ENCODE data around the gene TADA2A.
"Not testable (repeated sequence)": the region's sequence is repeated elsewhere in the genome, so short reads cannot be mapped to it uniquely, and the experiment has no call there.

TADA2A gene

GRCh38 chr17:37399265-37399803, 7.4 kb upstream of the TADA2A start:
- no peak for DNase-seq (ENCODE audit: low spot score)

GRCh38 chr17:37400505-37400904, 6.2 kb upstream of the TADA2A start:
- no peak for DNase-seq (ENCODE audit: low spot score)

GRCh38 chr17:37405522-37405921, 1.2 kb upstream of the TADA2A start:
- not testable (repeated sequence) for DNase-seq (ENCODE audit: low spot score)

- no peak for DNase-seq (ENCODE audit: low spot score)
Observed at GRCh38 chr17:37405955-37406634, 591 bp upstream of the TADA2A start.

GRCh38 chr17:37408145-37408479, 1.4 kb downstream of the TADA2A start:
- not testable (repeated sequence) for DNase-seq (ENCODE audit: low spot score)

- no peak for DNase-seq (ENCODE audit: low spot score)
Observed at GRCh38 chr17:37410357-37410756, 3.7 kb downstream of the TADA2A start.

- DNase-seq (ENCODE audit: low spot score) = no peak
Observed at GRCh38 chr17:37413875-37414519, 7.3 kb downstream of the TADA2A start.

GRCh38 chr17:37417852-37418251, 11.2 kb downstream of the TADA2A start:
- DNase-seq (ENCODE audit: low spot score) = no peak

- DNase-seq (ENCODE audit: low spot score) = no peak
Observed at GRCh38 chr17:37422971-37423625, 16.4 kb downstream of the TADA2A start.

GRCh38 chr17:37425268-37425667, 18.6 kb downstream of the TADA2A start:
- DNase-seq (ENCODE audit: low spot score) = no peak

GRCh38 chr17:37429039-37429438, 22.4 kb downstream of the TADA2A start:
- DNase-seq (ENCODE audit: low spot score) = no peak

GRCh38 chr17:37429453-37429852, 22.8 kb downstream of the TADA2A start:
- no peak for DNase-seq (ENCODE audit: low spot score)

- peak; percentile 75 for DNase-seq (ENCODE audit: low spot score)
Observed at GRCh38 chr17:37430051-37430627, 23.5 kb downstream of the TADA2A start.

GRCh38 chr17:37432671-37433070, 26.0 kb downstream of the TADA2A start:
- DNase-seq (ENCODE audit: low spot score) = no peak

- no peak for DNase-seq (ENCODE audit: low spot score)
Observed at GRCh38 chr17:37438141-37438540, 31.5 kb downstream of the TADA2A start.

- no peak for DNase-seq (ENCODE audit: low spot score)
Observed at GRCh38 chr17:37440424-37440823, 33.7 kb downstream of the TADA2A start.

- DNase-seq (ENCODE audit: low spot score) = not testable (repeated sequence)
Observed at GRCh38 chr17:37441369-37442014, 34.8 kb downstream of the TADA2A start.

- no peak for DNase-seq (ENCODE audit: low spot score)
Observed at GRCh38 chr17:37446027-37446426, 39.3 kb downstream of the TADA2A start.

- DNase-seq (ENCODE audit: low spot score) = no peak
Observed at GRCh38 chr17:37447641-37448040, 41.0 kb downstream of the TADA2A start.

GRCh38 chr17:37450112-37450511, 43.4 kb downstream of the TADA2A start:
- no peak for DNase-seq (ENCODE audit: low spot score)

- DNase-seq (ENCODE audit: low spot score) = not testable (repeated sequence)
Observed at GRCh38 chr17:37457801-37458200, 51.1 kb downstream of the TADA2A start.

- DNase-seq (ENCODE audit: low spot score) = no peak
Observed at GRCh38 chr17:37458805-37459204, 52.1 kb downstream of the TADA2A start.

Data from activated CD4-positive, alpha-beta T cell treated with anti-CD3 and anti-CD28 coated beads, Interleukin-2, Interleukin-4, amounts not matched to agents 100 ng/mL and 50 ng/mL, durations not matched to agents 16 hours and 8 hours (primary cell).